ENCODE measurements around the gene KLHL18.
"Not testable (repeated sequence)": the region's sequence is repeated elsewhere in the genome, so short reads cannot be mapped to it uniquely, and the experiment has no call there.

KLHL18 gene

DNA sequence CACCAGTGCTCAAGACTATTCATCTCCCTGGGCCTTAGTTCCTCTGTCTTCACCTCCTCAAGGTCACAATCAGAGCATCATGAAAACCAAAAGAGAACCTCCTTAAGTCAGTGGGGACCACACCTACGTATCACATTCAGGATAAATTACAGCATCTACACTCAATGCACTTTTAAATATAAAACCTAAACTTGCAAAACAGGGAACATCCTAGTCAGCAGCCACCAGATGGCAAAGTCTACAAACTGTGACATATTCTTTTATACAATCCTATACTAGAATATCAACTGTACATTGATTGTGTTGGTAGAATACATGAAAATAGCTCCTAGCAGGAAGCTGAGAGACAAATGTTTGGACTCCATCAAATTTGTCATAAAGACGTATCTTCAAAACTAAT, 8.1 kb upstream of the KLHL18 start:
- no peak for DNase-seq (ENCODE audit: low read depth in 2 of 2)

DNA sequence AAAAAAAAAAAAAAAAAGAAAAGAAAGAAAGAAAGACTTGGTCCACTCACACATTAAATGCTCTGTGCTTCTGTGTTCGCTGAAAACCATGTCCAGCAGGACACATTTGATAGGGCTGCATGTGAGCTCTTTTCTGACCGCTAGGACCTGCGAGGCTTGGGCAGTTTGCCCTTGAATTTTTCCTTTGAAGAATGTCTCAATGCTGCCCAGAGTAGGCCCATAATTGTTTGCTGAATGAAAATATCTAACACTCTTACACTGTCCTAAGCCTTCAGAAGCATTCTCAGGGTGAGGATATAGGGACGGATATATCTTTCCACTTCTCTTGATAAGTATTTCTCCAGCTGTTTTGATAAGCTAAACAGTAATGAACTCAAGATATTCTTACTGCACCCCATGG, 6.2 kb upstream of the KLHL18 start:
- no peak for DNase-seq (ENCODE audit: low read depth in 2 of 2)

DNA sequence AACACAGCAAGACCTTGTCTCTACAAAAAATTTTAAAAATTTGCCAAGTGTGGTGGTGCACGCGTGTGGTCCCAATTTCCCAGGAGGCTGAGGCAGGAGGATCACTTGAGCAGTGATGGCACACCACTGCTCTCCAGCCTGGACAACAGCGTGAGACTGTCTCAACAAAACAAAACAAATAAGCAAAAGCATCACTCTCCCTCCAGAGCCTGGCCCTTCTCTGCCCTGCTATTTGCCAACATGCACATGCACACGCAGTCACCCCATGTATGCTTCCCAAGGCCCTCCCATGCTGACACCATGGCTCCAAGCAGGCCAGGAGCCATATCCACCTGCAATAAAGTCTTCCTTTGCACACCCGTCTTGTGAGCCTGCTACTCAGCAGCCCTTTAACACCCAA, 2.2 kb upstream of the KLHL18 start:
- no peak for DNase-seq (ENCODE audit: low read depth in 2 of 2)

DNA sequence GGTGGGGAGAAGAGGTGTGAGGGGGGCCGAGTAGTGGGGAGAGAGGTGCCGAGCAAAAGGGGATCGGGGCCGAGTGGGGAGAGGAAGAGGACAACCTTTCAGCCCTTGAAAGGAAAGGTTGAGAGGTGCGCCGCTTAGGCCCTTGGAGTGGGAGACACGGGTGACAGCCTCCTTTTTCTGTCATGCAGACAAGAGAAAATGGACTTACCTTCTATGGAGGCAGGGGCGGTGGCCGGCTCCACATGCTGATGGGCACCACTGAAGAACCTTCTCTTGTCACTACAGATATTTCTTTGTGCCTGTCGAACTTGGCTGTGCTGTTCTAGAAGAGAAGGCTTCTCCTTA, 421 bp downstream of the KLHL18 start:
- DNase-seq (ENCODE audit: low read depth in 2 of 2) = no peak

DNA sequence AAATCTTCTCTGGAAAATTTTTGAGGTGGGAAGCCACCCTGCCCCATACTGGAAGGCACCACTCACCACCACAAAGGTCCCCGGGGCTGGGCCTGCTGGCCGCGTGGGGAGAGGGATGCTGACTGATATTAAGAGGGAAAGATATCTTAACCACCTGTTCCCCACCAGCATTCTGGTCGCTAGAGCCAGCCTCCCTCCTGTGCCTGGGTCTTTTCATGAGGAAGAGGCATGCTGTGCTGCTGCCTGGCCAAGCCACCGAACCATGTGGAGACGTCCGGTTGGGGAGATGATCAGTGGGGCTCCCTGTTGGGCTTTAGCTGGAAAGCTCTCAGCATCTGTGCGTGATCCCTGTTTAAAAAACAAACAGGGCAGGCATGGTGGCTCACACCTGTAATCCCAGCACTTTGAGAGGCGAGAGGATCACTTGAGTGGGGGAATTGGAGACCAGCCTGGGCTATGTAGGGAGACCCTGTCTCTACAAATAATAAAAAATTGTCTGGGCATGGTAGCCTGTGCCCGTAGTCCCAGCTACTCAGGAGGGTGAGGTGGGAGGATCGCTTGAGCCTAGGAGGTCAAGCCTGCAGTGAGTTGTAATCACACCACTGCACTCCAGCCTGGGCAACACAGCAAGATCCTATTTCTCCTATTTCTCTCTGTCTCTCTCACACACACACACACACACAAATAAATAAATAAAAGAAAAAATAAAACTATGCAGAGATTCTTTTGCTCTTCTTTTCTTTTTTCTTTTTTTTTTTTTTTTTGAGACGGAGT, 1.0 kb downstream of the KLHL18 start:
- DNase-seq (ENCODE audit: low read depth in 2 of 2) = no peak

DNA sequence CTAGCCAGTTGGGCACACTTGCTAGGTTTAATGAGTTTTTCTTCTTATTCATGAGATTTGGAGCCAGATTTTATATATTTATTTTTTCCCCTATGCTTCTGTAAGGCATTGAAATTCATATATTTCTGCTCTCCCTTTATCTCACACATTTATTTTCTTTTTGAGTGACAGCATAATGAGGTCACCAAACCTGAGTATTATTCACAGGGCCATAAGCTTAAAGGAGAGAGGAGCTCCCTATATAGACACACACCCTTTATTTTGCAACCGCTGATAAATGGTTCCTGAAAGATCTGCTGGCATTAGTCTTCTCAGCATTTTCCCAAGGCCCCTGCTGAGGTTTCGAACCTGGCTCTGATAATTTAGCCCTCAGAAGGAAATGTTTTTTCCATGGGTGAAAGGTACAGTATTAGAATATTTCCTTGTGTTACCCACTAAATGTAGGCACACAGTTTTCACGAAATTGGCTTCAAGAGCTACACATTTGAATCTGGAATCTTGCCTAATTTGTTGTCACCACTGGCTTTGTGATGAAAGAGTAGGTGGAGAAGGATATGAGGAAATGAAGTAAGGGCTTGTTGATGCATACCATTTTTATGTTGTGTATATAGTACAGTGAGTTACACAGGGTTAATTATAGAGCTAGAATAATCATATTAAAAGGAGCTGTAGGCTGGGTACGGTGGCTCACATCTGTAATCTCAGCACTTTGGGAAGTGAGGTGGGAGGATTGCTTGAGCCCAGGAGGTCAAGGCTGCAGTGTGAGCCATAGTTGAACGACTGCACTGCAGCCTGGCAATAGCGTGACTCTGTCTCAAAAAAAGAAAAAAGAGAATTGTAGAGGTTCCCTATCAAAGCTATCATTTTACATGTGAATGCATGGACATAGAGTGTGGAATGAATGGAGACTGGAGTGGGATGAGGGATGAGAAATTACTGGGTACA, 6.5 kb downstream of the KLHL18 start:
- DNase-seq (ENCODE audit: low read depth in 2 of 2) = no peak

DNA sequence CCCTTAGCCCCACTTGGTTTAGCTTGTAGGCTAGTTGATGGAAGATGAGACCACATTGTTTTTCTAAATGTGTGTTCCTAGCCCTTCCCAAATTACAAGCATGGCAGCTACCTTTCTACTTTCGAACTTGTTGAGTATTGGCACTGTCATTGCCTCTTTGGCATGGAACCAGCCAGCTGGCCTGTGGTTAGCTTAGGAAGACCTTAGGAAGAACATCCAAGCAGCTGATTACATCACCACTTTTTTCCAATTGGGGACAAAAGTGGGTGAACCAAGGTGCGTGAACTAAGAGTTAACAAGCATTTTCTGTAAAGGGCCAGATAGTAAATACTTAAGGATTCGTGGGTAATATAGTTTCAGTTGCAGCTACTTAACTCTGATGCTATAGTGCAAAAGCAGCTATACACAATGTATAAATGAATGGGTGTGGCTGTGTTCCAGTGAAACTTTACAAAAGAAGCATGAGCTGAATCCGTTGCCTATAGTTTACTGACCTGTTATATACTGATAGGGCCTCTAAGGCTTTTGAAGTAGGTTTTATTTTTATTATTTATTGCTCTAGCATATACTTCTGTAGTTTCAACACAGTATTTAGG, 8.5 kb downstream of the KLHL18 start:
- no peak for DNase-seq (ENCODE audit: low read depth in 2 of 2)

DNA sequence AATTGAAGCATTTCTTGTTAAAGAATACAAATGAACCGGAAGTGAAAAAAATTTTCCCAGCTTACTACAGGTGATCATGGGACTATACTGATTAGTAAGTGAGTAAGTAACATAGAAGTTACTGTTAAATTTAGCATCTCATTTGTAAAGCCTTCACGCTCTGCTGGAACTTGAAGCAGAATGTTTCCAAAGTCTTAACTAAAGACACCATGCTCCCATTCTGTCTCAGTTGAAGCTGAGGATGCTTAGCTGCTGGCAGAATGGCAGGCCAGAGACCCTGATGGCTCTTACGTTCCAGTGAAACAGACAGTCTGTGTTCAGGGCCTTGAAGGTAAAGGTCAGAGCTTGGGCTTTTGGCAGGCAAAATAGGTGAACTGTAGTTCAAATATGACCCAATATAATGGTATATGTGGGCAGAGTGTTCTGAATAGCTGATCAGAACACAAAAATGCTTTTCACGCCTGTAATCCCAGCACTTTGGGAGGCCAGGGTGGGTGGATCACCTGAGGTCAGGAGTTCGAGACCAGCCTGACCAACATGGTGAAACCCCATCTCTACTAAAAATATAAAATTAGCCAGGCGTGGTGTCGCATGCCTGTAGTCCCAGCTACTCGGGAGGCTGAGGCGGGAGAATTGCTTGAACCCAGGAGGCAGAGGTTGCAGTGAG, 9.1 kb downstream of the KLHL18 start:
- not testable (repeated sequence) for DNase-seq (ENCODE audit: low read depth in 2 of 2)

DNA sequence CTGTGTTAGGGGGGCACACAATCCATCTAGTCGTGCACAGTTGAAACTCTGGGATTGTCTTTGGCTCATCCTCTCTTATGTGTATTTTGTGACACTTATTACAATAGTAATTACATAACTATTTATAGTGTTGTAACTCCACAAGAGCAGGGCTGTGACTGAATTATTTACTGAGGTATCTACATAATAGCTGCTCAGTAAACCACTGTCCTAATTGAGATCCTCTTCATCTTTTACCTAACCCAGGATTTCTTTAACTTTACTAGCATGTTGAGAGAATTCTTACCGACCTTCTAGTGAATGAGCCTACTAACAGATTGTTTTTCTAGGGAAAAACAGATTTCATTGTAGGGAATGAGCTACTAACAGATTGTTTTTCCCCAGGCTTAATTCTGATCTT, 11.1 kb downstream of the KLHL18 start:
- no peak for DNase-seq (ENCODE audit: low read depth in 2 of 2)

DNA sequence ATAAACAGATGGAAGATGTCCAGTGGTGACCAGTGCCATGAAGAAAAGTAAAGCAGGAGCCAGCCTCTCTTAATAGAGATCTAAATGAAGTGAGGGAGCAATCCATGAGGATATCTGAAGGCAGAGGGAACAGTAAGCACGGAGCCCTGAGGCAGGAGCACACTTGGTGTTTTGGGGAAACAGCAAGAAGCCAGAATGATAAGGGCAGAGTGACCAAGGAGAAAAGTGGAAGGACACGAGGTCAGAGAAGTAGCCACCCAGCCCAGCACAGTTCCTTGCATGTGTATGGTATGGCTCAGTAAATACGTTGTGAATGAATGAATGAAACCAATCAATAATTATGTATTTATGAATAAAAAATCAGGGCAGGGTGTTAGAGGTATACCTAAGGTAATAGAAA, 11.6 kb downstream of the KLHL18 start:
- DNase-seq (ENCODE audit: low read depth in 2 of 2) = no peak

DNA sequence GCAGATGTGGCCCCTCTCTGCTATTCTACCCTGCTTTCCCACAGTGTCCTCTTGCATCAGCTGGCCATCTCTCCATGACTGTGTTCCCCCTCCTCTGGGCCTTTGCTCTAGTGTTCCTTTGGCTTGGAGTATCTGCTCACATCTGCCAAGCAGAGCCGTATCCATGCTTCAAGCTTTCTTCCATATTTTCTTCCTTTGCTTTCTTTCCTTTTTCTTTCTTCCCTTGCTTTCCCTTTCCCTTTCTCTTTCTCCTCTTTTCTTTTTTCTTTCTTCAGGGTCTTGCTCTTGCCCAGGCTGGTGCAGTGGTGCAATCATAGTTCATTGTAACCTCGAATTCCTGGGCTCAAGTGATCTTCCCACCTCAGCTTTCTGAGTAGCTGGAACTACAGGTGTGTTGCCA, 12.6 kb downstream of the KLHL18 start:
- no peak for DNase-seq (ENCODE audit: low read depth in 2 of 2)

DNA sequence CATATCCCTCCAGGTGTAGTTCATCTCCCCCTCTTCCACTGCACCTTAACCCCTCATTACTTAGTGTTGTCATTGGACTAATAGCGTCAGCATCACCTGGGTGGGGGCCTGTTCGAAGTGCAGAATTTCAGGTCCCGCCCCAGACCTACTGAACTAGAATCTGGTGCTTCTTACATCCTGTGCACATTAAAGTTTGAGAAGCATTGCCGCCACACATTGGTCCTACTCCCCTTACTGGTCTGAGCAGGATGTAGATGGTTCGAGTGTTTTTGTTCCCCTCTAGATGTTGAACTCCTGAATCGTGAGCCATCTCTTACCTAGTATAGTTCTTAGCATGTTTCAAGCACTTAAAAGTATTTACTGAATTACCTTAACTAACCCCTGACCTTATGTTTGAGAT, 13.2 kb downstream of the KLHL18 start:
- DNase-seq (ENCODE audit: low read depth in 2 of 2) = no peak

DNA sequence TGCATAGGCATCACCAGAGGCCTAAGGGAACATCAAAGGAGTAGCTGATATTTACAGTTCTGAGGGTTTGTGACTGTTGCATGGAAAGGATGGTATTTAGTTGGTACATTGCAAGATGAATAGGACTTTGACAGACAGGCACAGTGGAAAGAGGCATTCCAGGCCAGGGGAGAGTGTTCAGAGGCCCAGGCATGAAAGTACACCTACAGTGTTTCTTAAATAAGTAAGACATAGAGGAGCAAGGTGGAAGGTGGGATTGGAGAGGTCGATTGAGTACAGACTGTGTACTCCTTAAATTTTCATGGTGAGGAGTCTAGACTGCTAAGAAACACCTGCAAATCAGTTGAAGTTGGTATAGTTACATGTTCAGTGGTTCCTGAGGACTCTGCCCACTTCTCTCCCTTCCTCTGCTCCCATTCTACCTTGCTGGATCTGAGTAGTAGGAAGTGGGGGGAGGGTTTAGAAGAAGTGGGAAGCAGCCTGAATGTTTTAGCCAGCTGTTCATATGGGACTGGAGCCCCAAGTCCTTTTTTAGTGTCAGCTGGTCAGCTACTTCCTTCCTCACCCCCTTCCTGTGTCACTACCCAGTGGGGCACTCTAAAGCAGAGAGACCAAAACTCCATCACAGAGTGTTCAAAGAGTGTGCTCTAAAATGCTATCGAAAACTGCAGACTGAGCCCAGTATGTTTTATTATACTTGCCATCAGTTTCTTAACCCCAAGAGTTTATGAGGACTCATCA, 14.0 kb downstream of the KLHL18 start:
- no peak for DNase-seq (ENCODE audit: low read depth in 2 of 2)

DNA sequence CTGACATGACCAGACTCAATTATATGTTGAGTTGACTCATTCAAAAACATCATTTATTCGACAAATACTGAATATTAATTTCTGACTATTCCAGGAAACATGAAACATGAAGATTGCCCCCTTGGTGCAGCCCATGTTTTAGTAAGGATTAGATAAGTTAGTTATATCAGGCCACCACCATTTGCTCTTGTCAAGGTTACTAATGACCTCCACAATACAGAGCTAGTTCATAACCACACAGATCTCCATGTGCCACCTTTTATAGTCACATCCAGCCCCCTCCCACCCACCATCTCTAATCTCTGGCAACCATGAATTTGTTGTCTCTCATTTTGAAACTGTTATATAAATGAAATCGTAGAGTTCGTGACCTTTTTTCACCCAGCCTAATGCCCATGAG, 15.7 kb downstream of the KLHL18 start:
- no peak for DNase-seq (ENCODE audit: low read depth in 2 of 2)

DNA sequence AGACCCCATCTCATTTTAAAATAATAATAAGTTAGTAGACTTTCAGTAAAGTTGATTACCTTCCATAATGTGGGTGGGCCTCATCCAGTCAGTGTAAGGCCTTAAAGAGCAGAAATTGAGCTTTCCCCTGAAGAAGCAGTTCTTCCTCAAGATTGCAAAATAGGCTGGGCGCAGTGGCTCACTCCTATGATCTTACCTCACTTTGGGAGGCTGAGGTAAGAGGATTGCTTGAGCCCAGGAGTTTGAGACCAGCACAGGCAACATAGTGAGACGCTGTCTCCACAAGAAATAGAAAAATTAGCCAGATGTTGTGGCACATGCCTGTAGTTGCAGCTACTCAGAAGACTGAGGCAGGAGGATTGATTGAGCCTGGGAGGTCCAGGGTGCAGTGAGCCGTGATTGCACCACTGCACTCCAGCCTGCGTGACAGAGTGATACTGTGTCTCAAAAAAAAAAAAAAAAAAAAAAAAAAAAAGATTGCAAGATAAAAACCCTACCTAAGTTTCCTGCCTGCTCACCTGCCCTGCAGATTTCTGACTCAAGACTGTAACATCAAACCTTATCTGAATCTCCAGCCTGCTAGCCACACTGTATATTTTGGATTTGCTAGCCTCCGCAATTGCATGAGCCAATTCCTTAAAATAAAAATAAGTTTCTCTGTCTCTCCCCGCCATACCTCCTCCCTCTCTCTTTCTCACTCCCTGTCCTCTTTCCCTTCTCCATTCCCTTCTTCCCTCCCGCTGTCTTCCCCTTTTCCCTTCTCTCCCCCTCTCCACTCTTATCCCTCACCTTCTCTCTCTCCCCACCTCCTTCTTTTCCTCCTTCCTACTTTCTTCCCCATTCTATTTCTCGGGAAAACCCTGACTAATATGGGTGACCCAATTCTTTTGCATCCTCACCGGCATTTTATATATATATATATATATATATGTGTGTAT, 16.9 kb downstream of the KLHL18 start:
- no peak for DNase-seq (ENCODE audit: low read depth in 2 of 2)

DNA sequence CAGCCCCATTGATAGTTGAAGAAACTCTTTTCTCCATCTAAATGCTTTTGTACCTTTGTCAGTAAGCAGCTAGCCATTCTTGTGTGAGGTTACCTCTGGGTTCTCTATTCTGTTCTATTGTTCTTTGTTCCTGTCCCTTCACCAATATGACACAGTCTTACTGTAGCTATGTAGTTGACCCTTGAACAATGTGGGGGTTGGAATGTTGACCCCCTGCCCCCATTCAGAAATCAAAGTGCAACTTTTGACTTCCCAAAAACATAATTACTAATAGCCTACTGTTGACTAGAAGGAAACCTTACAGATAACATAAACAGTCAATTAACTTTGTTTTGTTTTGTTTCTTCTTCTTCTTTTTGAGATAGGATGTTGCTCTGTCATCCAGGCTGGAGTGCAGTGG, 18.7 kb downstream of the KLHL18 start:
- DNase-seq (ENCODE audit: low read depth in 2 of 2) = no peak

DNA sequence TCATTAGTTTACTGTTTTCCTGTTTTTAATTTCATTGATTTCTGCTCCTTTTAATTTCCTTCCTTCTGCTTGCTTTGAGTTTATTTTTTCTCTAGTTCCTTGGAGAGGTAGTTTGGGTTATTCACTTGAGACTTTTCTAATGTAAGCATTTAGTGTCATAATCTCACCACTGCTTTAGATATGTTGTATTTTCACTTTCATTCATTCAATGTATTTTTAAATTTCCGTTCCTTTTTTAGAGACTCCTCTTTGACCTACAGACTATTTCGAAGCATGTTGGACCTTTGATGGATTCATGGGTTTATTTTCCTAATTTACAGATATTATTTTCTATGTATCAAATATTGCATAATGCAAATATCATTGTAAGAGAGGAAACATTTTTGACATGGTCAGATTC, 23.3 kb downstream of the KLHL18 start:
- no peak for DNase-seq (ENCODE audit: low read depth in 2 of 2)

DNA sequence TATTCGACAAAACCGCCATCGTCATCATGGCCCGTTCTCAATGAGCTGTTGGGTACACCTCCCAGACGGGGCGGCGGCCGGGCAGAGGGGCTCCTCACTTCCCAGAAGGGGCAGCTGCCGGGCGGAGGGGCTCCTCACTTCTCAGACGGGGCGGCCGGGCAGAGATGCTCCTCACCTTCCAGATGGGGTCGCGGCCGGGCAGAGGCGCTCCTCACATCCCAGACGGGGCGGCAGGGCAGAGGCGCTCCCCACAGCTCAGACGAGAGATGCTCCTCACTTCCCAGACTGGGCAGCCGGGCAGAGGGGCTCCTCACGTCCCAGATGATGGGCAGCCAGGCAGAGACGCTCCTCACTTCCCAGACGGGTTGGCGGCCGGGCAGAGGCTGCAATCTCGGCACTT, 26.5 kb downstream of the KLHL18 start:
- not testable (repeated sequence) for DNase-seq (ENCODE audit: low read depth in 2 of 2)

DNA sequence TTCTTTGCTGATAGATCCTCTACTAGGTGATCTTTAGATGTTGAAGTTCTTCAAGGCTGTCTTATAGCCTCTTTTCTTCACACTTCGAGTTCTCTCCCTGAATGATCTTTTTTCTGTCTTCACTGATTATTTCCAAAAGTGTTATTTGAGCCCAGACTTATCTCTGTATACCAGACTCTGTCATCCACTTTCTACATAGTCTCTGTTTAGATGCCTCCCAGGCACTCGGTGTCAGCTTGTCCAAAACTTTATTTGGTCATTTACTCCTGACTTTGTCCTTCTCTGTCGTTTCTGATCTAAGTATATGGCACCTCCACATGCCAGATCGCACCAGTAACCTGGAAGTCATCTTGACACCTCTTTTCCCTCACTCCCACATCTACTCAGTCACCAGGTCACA, 27.6 kb downstream of the KLHL18 start:
- DNase-seq (ENCODE audit: low read depth in 2 of 2) = no peak

DNA sequence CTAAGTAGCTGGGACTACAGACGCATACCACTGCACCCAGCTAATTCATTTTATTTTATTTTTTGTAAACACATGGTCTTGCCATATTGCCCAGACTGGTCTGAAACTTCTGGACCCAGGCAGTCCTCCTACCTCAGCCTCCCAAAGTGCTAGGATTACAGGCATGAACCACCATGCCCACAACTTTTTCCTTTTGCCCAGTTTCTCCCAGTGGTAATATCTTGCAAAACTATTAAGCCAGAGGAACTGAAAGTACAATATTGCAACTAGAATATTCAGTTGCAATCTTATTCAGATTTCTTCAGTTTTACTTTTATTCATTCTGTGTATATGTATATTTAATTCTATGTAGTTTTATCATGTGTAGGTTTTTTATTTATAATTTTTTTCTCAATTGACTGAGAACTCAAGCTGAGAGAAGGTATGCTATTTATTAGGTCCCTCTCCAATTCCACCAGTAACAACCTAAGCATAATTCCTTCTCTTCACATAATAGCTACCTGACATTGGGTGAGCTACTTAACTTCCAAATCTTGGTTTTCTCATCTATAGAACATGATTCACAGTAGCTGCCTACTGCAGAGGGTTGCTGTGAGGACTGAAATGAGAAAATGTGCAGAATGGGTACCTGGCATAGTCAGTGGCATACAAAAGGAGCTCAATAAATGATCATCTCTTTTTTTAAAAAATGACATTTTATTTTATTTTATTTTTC, 30.8 kb downstream of the KLHL18 start:
- no peak for DNase-seq (ENCODE audit: low read depth in 2 of 2)

Data from stimulated activated CD8-positive, alpha-beta memory T cell treated with anti-CD3 and anti-CD28 coated beads, Interleukin-15, amount 100 ng/mL, for 48 hours (primary cell).